Activated CD4-positive, CD25-positive, alpha-beta regulatory T cell treated with anti-CD3 and anti-CD28 coated beads, Interleukin-2, amount 50 U/mL, for 72 hours (primary cell): ENCODE data around the gene SMC6.

ENCODE experiments used
- DNase-seq: peaks from one replicate; pipeline ENCODE4 v3.0.0; 2021

The SMC6 gene

GRCh38 chr2:17759805-17760204, 6.2 kb upstream of the SMC6 start:
- DNase-seq: no peak

GRCh38 chr2:17758118-17758517, 4.5 kb upstream of the SMC6 start:
- no peak for DNase-seq

- DNase-seq: no peak
Measured at GRCh38 chr2:17757321-17757720, 3.7 kb upstream of the SMC6 start.

- DNase-seq: no peak
Measured at GRCh38 chr2:17756668-17757067, 3.1 kb upstream of the SMC6 start.

- no peak for DNase-seq
Measured at GRCh38 chr2:17754773-17755425, 1.3 kb upstream of the SMC6 start.

- DNase-seq: no peak
Measured at GRCh38 chr2:17752892-17753802, 463 bp downstream of the SMC6 start.

- no peak for DNase-seq
Measured at GRCh38 chr2:17752246-17752645, 1.4 kb downstream of the SMC6 start.

- no peak for DNase-seq
Measured at GRCh38 chr2:17749753-17750438, 3.7 kb downstream of the SMC6 start.

GRCh38 chr2:17748745-17749144, 4.9 kb downstream of the SMC6 start:
- DNase-seq: no peak

GRCh38 chr2:17747684-17748452, 5.7 kb downstream of the SMC6 start:
- no peak for DNase-seq

GRCh38 chr2:17740203-17740602, 13.4 kb downstream of the SMC6 start:
- no peak for DNase-seq

- DNase-seq: no peak
Measured at GRCh38 chr2:17736989-17737388, 16.6 kb downstream of the SMC6 start.

GRCh38 chr2:17735864-17736263, 17.7 kb downstream of the SMC6 start:
- no peak for DNase-seq

GRCh38 chr2:17733599-17733998, 20.0 kb downstream of the SMC6 start:
- DNase-seq: no peak

GRCh38 chr2:17729880-17730279, 23.7 kb downstream of the SMC6 start:
- DNase-seq: no peak

- DNase-seq: no peak
Measured at GRCh38 chr2:17728210-17728609, 25.4 kb downstream of the SMC6 start.

- no peak for DNase-seq
Measured at GRCh38 chr2:17719562-17720371, 33.8 kb downstream of the SMC6 start.

GRCh38 chr2:17718689-17719088, 34.9 kb downstream of the SMC6 start:
- no peak for DNase-seq

- DNase-seq: no peak
Measured at GRCh38 chr2:17717666-17718065, 35.9 kb downstream of the SMC6 start.

GRCh38 chr2:17713291-17713690, 40.3 kb downstream of the SMC6 start:
- DNase-seq: no peak

GRCh38 chr2:17710547-17711248, 42.9 kb downstream of the SMC6 start:
- no peak for DNase-seq
